Glutamatergic neuron (in vitro differentiated cells): ENCODE results near the gene LDB1. TPM values are rescaled to one million over a fixed set of nuclear protein-coding genes. Genes with fewer than 3 reads are reported as not detected.

Experiments used
- DNase-seq: peaks from one replicate; pipeline ENCODE4 v3.0.0; 2022
- H3K27ac Mint-ChIP-seq: one replicate; pipeline ENCODE4 v1.8.0; 2020; ENCODE audit warnings: mild to moderate bottlenecking, mixed read lengths, inconsistent platforms; ENCODE audit not compliant: unreplicated experiment
- H3K27me3 Mint-ChIP-seq: one replicate; pipeline ENCODE4 v1.8.0; 2020; ENCODE audit warnings: mild to moderate bottlenecking, moderate library complexity, mixed read lengths, inconsistent platforms; ENCODE audit not compliant: unreplicated experiment
- H3K36me3 Mint-ChIP-seq: one replicate; pipeline ENCODE4 v1.8.0; 2020; ENCODE audit warnings: mild to moderate bottlenecking, mixed read lengths, inconsistent platforms; ENCODE audit not compliant: unreplicated experiment
- H3K4me1 Mint-ChIP-seq: one replicate; pipeline ENCODE4 v1.8.0; 2020; ENCODE audit warnings: mild to moderate bottlenecking, low read depth, mixed read lengths, inconsistent platforms; ENCODE audit not compliant: unreplicated experiment
- H3K4me3 Mint-ChIP-seq: one replicate; pipeline ENCODE4 v1.8.0; 2020; ENCODE audit warnings: mild to moderate bottlenecking, mixed read lengths, inconsistent platforms; ENCODE audit not compliant: unreplicated experiment
- H3K9me3 Mint-ChIP-seq: one replicate; pipeline ENCODE4 v1.8.0; 2020; ENCODE audit warnings: mild to moderate bottlenecking, moderate library complexity, mixed read lengths, inconsistent platforms; ENCODE audit not compliant: unreplicated experiment
- total RNA-seq: library from RNA; stranded (reverse); fragmentation: NEBNext Ultra II Directional; extraction: Animal tissue kit (Norgen Biotek cat#: 25700); gene quantifications from one replicate; pipeline ENCODE4 v1.2.1, GENCODE V29; 2021; ENCODE audit not compliant: unreplicated experiment
- TF ChIP-seq, protein P1 (sequence below): fragments of 200-600 bp; sonication (generic); IDR thresholded peaks from one replicate; pipeline ENCODE4 v1.5.0; 2021; ENCODE audit not compliant: partially characterized antibody, unreplicated experiment

The LDB1 gene
- total RNA-seq, 1 donor from 2014 or later = 310 TPM

DNA sequence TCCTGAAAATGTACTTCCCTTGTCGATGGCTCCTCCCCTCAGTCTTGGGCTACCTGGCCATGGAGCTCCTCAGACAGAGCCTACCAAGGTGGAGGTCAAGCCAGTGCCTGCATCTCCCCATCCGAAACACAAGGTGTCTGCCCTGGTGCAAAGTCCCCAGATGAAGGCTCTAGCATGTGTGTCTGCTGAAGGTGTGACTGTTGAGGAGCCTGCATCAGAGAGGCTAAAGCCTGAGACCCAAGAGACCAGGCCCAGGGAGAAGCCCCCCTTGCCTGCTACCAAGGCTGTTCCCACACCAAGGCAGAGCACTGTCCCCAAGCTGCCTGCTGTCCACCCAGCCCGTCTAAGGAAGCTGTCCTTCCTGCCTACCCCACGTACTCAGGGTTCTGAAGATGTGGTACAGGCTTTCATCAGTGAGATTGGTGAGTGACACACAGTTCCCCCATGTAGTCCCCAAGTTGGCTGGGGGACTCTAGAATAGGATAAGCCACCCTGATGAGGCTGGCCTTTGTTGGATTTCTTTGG lies 21.5 kb upstream of the LDB1 start:
- Mint-ChIP-seq H3K9me3 (peaks cover 5% of the 10 kb centered on the region), H3K27ac (no peak overlapping the region), H3K36me3 (peaks cover 3% of the 10 kb centered on the region), H3K27me3 (peaks cover 11% of the 10 kb centered on the region), H3K4me3 (no peak overlapping the region), H3K4me1 (no peaks in the 10 kb centered on the region)
- TF ChIP-seq, protein P1, sequence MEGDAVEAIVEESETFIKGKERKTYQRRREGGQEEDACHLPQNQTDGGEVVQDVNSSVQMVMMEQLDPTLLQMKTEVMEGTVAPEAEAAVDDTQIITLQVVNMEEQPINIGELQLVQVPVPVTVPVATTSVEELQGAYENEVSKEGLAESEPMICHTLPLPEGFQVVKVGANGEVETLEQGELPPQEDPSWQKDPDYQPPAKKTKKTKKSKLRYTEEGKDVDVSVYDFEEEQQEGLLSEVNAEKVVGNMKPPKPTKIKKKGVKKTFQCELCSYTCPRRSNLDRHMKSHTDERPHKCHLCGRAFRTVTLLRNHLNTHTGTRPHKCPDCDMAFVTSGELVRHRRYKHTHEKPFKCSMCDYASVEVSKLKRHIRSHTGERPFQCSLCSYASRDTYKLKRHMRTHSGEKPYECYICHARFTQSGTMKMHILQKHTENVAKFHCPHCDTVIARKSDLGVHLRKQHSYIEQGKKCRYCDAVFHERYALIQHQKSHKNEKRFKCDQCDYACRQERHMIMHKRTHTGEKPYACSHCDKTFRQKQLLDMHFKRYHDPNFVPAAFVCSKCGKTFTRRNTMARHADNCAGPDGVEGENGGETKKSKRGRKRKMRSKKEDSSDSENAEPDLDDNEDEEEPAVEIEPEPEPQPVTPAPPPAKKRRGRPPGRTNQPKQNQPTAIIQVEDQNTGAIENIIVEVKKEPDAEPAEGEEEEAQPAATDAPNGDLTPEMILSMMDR = no peak
- DNase-seq = no peak

DNA sequence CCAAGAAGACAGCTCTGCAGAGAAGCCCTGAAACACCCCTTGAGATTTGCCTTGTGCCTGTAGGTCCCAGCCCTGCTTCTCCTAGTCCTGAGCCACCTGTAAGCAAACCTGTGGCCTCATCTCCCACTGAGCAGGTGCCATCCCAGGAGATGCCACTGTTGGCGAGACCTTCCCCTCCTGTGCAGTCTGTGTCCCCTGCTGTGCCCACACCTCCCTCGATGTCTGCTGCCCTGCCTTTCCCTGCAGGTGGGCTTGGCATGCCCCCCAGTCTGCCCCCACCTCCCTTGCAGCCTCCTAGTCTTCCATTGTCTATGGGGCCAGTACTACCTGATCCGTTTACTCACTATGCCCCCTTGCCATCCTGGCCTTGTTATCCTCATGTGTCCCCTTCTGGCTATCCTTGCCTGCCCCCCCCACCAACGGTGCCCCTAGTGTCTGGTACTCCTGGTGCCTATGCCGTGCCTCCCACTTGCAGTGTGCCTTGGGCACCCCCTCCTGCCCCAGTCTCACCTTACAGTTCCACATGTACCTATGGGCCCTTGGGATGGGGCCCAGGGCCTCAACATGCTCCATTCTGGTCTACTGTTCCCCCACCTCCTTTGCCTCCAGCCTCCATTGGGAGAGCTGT lies 20.9 kb upstream of the LDB1 start:
- TF ChIP-seq, protein P1 = no peak
- H3K36me3 Mint-ChIP-seq = peaks cover 3% of the 10 kb centered on the region
- no peak overlapping the region for H3K27ac Mint-ChIP-seq
- H3K4me1 Mint-ChIP-seq = no peaks in the 10 kb centered on the region
- H3K9me3 Mint-ChIP-seq = peaks cover 5% of the 10 kb centered on the region
- H3K4me3 Mint-ChIP-seq = no peak overlapping the region
- DNase-seq = no peak
- H3K27me3 Mint-ChIP-seq = peaks cover 11% of the 10 kb centered on the region

DNA sequence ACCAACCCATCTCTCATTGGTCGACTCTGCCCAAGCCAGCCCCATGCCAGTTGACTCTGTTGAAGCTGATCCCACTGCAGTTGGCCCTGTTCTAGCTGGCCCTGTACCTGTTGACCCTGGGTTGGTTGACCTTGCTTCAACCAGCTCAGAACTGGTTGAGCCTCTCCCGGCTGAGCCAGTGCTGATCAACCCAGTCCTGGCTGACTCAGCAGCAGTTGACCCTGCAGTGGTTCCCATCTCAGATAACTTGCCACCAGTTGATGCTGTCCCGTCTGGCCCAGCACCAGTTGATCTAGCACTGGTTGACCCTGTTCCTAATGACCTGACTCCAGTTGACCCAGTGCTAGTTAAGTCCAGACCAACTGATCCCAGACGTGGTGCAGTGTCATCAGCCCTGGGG lies 20.1 kb upstream of the LDB1 start:
- Mint-ChIP-seq H3K4me3 (no peak overlapping the region), H3K9me3 (peaks cover 5% of the 10 kb centered on the region), H3K27me3 (peaks cover 11% of the 10 kb centered on the region), H3K27ac (no peak overlapping the region), H3K4me1 (peaks cover 2% of the 10 kb centered on the region), H3K36me3 (peaks cover 3% of the 10 kb centered on the region)
- TF ChIP-seq, protein P1 = no peak
- DNase-seq = no peak

DNA sequence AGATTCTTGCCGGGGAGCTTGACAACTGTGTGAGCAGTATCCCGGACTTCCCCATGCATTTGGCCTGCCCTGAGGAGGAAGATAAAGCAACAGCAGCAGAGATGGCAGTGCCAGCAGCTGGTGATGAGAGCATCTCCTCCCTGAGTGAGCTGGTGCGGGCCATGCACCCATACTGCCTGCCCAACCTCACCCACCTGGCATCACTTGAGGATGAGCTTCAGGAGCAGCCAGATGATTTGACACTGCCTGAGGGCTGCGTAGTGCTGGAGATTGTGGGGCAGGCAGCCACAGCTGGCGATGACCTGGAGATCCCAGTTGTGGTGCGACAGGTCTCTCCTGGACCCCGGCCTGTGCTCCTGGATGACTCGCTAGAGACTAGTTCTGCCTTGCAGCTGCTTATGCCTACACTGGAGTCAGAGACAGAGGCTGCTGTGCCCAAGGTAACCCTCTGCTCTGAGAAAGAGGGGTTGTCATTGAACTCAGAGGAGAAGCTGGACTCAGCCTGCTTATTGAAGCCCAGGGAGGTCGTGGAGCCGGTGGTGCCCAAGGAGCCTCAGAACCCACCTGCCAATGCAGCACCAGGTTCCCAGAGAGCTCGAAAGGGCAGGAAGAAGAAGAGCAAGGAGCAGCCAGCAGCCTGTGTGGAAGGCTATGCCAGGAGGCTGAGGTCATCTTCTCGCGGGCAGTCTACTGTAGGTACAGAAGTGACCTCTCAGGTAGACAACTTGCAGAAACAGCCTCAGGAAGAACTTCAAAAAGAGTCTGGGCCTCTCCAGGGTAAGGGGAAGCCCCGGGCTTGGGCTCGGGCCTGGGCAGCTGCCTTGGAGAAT lies 19.3 kb upstream of the LDB1 start:
- no peak overlapping the region for H3K4me3 Mint-ChIP-seq
- H3K4me1 Mint-ChIP-seq = peaks cover 8% of the 10 kb centered on the region
- peaks cover 3% of the 10 kb centered on the region for H3K36me3 Mint-ChIP-seq
- H3K27me3 Mint-ChIP-seq = peaks cover 11% of the 10 kb centered on the region
- peaks cover 5% of the 10 kb centered on the region for H3K9me3 Mint-ChIP-seq
- TF ChIP-seq, protein P1 = no peak
- no peak overlapping the region for H3K27ac Mint-ChIP-seq
- no peak for DNase-seq
